Stomach smooth muscle (tissue), 2 donors: ENCODE measurements around the gene RCN2.
"Not testable (repeated sequence)": the region's sequence is repeated elsewhere in the genome, so short reads cannot be mapped to it uniquely, and the experiment has no call there.

ENCODE experiments used
- H3K27ac ChIP-seq: one replicate; pipeline ENCODE4 v1.7.0; 2013; ENCODE audit warnings: mild to moderate bottlenecking, low read length, inconsistent platforms
- H3K27me3 ChIP-seq, 2 donors: one replicate each; pipeline ENCODE4 v1.7.0; 2013; ENCODE audit warnings: low read length in 2 of 2; ENCODE audit not compliant: insufficient read depth in 2 of 2, control insufficient read depth in 1 of 2
- H3K36me3 ChIP-seq, 2 donors: one replicate each; pipeline ENCODE4 v1.7.0; 2013; ENCODE audit warnings: low read length in 2 of 2; ENCODE audit not compliant: control insufficient read depth in 2 of 2, insufficient read depth in 2 of 2
- H3K4me1 ChIP-seq: one replicate; pipeline ENCODE4 v1.7.0; 2013; ENCODE audit warnings: low read length; ENCODE audit not compliant: control insufficient read depth, insufficient read depth
- H3K4me3 ChIP-seq, 2 donors: one replicate each; pipeline ENCODE4 v1.7.0; 2013; ENCODE audit warnings: low read length in 2 of 2
- H3K9ac ChIP-seq, 2 donors: one replicate each; pipeline ENCODE4 v1.7.0; 2013; ENCODE audit warnings: low read length in 2 of 2, mild to moderate bottlenecking in 1 of 2
- H3K9me3 ChIP-seq, 2 donors: one replicate each; pipeline ENCODE4 v1.7.0; 2013; ENCODE audit warnings: low read length in 2 of 2; ENCODE audit not compliant: control insufficient read depth in 2 of 2
- donor health status: healthy.
- donor health status: Pancreatic carcinoma.

RCN2 gene, protein sequence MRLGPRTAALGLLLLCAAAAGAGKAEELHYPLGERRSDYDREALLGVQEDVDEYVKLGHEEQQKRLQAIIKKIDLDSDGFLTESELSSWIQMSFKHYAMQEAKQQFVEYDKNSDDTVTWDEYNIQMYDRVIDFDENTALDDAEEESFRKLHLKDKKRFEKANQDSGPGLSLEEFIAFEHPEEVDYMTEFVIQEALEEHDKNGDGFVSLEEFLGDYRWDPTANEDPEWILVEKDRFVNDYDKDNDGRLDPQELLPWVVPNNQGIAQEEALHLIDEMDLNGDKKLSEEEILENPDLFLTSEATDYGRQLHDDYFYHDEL

DNA sequence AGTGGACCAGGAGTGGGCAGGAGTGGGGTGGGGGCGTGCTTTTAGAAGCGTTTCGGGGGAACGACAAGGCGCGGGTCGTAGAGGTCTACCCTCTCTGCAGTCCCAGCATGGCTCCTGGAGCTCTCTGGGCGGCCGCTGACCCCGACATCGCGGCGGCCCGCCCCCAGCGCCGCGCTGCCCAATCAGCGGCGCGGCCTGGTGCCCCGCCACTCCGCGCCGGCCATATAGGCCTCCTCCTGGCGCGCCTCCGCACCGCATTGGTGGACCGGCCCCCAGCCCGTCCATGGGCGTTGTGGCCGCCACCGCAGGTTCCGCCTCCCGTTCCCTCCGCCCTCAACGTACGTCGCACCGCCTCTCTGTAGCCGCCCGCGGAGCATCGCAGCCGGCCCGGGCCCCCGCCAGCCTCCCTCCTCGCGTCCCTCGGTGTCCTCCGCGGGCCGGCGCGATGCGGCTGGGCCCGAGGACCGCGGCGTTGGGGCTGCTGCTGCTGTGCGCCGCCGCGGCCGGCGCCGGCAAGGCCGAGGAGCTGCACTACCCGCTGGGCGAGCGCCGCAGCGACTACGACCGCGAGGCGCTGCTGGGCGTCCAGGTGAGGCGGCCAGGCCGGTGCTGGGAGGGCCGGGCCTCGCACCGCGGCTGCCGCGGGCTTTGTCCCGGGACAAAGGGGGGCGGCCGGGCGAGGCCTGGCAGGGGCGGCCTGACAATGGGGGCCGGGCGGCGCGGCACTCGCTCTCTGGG lies at the start of gene RCN2:
Gene RCN2, plus strand, starts transcription at position 353 of the 738 bp plus-strand sequence. Its CDS starts 93 bp downstream, at position 446.
- no peaks in the 10 kb centered on the region for H3K27me3 ChIP-seq
- H3K4me3 ChIP-seq, result peak within 1 kb of the TSS; percentile 72 to 80
- H3K27ac ChIP-seq, result peak within 1 kb of the TSS; percentile 58
- peak within 1 kb of the TSS; percentile 70 to 75 for H3K9ac ChIP-seq
- H3K4me1 ChIP-seq, result no peaks in the 10 kb centered on the region
- H3K9me3 ChIP-seq, result no peaks in the 10 kb centered on the region
- peaks cover 8 to 10% of the 10 kb centered on the region in 2 donors for H3K36me3 ChIP-seq

DNA sequence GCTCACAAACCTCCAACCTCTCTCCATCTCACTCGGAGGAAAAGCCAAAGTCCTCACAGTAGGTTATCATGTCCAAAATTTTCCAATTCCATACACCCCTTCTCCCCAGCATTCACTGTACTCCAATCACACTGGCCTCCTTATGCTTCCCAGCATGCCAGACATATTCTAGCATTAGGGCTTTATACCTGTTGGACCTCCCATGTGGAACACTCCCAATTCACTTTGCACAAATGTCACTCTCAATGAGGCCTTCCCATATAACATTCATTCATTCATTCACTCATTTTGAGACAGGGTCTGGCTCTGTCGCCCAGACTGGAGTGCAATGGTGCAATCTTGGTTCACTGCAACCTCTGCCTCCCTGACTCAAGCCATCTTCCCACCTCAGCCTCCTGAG lies 46.3 kb upstream of the RCN2 start:
- no peaks in the 10 kb centered on the region for H3K4me1 ChIP-seq
- no peak overlapping the region for H3K27ac ChIP-seq

DNA sequence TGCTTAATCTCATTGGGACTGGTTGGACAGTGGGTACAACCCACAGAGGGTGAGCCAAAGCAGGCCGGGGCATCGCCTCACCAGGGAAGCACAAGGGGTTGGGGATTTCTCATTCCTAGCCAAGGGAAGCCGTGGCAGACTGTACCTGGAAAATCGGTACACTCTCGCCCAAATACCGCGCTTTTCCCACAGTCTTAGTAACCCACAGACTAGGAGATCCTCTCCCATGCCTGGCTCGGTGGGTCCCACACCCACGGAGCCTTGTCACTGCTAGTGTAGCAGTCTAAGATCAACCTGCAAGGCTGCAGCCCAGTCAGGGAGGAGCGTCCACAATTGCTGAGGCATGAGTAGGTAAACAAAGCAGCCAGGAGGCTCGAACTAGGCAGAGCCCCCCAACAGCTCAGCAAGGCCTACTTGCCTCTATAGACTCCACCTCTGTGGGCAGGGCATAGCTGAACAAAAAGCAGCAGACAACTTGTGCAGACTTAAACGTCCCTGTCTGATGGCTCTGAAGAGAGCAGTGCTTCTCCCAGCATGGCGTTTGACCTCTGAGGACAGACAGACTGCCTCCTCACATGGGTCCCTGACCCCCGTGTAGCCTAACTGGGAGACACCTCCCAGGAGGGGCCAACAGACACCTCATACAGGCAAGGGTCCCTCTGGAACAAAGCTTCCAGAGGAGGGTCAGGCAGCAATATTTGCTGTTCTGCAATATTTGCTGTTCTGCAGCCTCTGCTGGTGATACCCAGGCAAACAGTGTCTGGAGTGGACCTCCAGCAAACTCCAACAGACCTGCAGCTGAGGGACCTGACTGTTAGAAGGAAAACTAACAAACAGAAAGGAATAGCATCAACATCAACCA lies 44.0 kb upstream of the RCN2 start:
- not testable (repeated sequence) for H3K27ac ChIP-seq, H3K9ac ChIP-seq, H3K36me3 ChIP-seq, H3K4me3 ChIP-seq, H3K27me3 ChIP-seq, H3K9me3 ChIP-seq, H3K4me1 ChIP-seq

More for the DNA sequence above, 46.3 kb upstream of the RCN2 start:
- H3K36me3 ChIP-seq, result peaks cover 0 to 2% of the 10 kb centered on the region in 2 donors
- no peaks in the 10 kb centered on the region for H3K9me3 ChIP-seq
- no peak overlapping the region for H3K4me3 ChIP-seq
- H3K27me3 ChIP-seq, result no peaks in the 10 kb centered on the region
- H3K9ac ChIP-seq, result no peak overlapping the region

DNA sequence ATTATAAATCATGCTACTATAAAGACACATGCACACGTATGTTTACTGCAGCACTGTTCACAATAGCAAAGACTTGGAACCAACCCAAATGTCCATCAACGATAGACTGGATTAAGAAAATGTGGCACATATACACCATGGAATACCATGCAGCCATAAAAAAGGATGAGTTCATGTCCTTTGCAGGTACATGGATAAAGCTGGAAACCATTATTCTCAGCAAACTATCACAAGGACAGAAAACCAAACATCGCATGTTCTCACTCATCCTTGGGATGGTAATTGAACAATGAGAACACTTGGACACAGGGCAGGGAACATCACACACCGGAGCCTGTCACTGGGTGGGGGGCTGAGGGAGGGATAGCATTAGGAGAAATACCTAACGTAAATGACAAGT lies 38.7 kb upstream of the RCN2 start:
- not testable (repeated sequence) for H3K4me1 ChIP-seq, H3K4me3 ChIP-seq, H3K9me3 ChIP-seq, H3K27me3 ChIP-seq, H3K36me3 ChIP-seq, H3K9ac ChIP-seq, H3K27ac ChIP-seq

DNA sequence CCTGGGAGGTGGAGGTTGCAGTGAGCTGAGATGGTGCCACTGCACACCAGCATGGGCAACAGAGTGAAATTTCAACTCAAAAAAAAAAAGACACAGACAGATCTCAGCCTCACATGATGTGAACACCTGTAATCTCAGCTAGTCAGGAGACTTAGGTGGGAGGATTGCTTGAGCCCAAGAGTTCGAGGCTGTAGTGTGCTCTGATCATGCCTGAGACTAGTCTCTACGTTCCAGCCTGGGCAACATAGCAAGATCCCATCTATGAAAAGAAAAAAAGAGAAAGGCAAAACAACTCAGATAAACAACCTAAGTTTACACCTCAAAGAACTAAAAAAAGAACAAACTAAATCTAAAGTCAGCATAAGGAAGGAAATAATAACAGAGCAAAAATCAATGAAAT lies 37.4 kb upstream of the RCN2 start:
- H3K36me3 ChIP-seq, result no peaks in the 10 kb centered on the region
- no peaks in the 10 kb centered on the region for H3K9me3 ChIP-seq
- no peak overlapping the region for H3K9ac ChIP-seq
- no peaks in the 10 kb centered on the region for H3K27me3 ChIP-seq
- no peaks in the 10 kb centered on the region for H3K4me1 ChIP-seq
- no peak overlapping the region for H3K4me3 ChIP-seq
- no peak overlapping the region for H3K27ac ChIP-seq

DNA sequence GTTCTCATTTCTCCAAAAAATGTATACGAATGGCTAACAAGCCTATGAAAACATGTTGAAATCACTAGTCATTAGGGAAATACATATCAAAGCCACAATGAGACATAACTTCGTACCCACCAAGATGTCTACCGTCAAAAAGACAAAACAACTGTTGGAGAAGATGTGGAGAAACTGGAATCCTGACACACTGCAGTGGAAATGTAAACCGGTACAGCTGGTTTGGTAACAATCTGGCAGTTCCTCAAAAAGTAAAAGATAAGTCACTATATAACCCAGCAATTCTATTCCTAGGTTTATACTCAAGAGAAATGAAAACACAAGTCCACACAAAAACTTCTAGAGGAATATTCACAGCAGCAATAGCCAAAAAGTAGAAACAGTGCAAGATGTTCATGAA lies 33.4 kb upstream of the RCN2 start:
- Histone ChIP-seq H3K27ac (no peak overlapping the region), H3K9me3 (no peaks in the 10 kb centered on the region), H3K9ac (no peak overlapping the region)

DNA sequence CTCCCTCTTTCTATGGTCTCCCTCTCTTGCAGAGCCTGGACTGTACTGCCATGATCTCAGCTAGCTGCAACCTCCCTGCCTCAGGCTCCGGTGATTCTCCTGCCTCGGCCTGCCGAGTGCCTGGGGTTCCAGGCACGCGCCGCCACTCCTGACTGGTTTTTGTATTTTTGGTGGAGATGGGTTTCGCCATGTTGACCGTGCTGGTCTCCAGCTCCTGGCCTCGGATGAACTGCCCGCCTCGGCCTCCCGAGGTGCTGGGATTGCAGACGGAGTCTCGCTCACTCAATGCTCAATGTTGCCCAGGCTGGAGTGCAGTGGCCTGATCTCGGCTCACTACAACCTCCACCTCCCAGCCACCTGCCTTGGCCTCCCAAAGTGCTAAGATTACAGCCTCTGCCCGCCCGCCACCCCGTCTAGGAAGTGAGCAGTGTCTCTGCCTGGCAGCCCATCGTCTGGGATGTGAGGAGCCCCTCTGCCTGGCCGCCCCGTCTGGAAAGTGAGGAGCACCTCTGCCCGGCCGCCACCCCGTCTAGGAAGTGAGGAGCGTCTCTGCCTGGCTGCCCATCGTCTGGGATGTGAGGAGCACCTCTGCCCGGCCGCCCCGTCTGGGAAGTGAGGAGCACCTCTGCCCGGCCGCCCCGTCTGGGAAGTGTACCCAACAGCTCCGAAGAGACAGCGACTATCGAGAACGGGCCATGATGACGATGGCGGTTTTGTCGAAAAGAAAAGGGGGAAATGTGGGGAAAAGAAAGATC lies 32.2 kb upstream of the RCN2 start:
- H3K27ac ChIP-seq, H3K9me3 ChIP-seq, H3K27me3 ChIP-seq, H3K9ac ChIP-seq, H3K4me3 ChIP-seq, H3K36me3 ChIP-seq, H3K4me1 ChIP-seq: not testable (repeated sequence)

More for the DNA sequence above, 33.4 kb upstream of the RCN2 start:
- no peaks in the 10 kb centered on the region for H3K27me3 ChIP-seq
- no peak overlapping the region for H3K4me3 ChIP-seq
- H3K4me1 ChIP-seq, result no peaks in the 10 kb centered on the region
- no peaks in the 10 kb centered on the region for H3K36me3 ChIP-seq

DNA sequence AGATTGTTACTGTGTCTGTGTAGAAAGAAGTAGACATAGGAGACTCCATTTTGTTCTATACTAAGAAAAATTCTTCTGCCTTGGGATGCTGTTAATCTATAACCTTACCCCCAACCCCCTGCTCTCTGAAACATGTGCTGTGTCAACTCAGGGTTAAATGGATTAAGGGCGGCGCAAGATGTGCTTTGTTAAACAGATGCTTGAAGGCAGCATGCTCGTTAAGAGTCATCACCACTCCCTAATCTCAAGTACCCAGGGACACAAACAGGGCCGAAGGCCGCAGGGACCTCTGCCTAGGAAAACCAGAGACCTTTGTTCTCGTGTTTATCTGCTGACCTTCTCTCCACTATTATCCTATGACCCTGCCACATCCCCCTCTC lies 31.6 kb upstream of the RCN2 start:
- not testable (repeated sequence) for H3K9me3 ChIP-seq, H3K4me1 ChIP-seq

DNA sequence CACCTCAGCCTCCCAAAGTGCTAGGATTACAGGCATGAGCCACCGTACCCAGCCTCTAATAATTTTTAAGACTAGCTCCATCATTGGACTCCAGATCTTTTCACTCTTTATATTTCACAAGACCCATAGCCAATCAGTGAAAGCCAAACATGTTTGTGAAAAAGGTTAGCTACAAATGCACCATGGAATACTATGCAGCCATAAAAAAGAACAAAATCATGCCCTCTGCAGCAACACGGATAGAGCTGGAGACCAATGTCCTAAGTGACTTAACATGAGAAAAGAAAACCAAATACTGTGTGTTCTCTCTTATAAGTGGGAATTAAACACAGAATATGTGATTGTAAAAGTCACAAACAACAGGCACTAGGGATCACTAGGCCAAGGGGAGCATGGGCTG lies 29.6 kb upstream of the RCN2 start:
- H3K4me1 ChIP-seq, result peaks cover 13% of the 10 kb centered on the region
- no peak overlapping the region for H3K9ac ChIP-seq
- H3K36me3 ChIP-seq, result no peaks in the 10 kb centered on the region
- no peak overlapping the region for H3K27ac ChIP-seq
- no peaks in the 10 kb centered on the region for H3K9me3 ChIP-seq
- H3K27me3 ChIP-seq, result no peaks in the 10 kb centered on the region
- no peak overlapping the region for H3K4me3 ChIP-seq

More for the DNA sequence above, 31.6 kb upstream of the RCN2 start:
- not testable (repeated sequence) for H3K4me3 ChIP-seq, H3K9ac ChIP-seq, H3K36me3 ChIP-seq, H3K27ac ChIP-seq, H3K27me3 ChIP-seq

DNA sequence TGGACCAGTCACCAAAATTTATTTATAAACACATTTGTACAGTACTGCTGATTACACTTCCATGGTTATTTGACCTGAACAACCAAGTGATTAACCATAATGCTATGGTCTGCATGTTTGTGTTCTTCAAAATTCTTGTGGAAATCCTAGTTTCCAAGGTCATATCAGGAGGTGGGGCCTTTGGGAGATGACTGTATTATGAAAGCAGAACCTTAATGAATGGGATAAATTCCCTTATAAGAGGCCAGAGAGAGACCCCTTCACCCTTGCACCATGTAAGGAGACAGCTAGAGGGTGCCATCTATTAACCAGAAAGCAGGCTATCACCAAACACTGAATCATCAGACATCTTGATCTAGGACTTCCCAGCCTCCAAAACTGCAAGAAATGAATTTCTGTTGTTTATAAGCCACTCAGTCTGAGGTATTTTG lies 28.3 kb upstream of the RCN2 start:
- H3K27me3 ChIP-seq, result no peaks in the 10 kb centered on the region
- peaks cover 13% of the 10 kb centered on the region for H3K4me1 ChIP-seq
- H3K36me3 ChIP-seq, result no peaks in the 10 kb centered on the region
- H3K9me3 ChIP-seq, result no peaks in the 10 kb centered on the region
- H3K9ac ChIP-seq, result no peak overlapping the region
- no peak overlapping the region for H3K27ac ChIP-seq
- no peak overlapping the region for H3K4me3 ChIP-seq
